T1000 (cell line): ENCODE results near the gene ESYT1.

Experiments used
- DNase-seq: peaks from one replicate; lab custom pipeline; 2025; ENCODE audit warnings: mixed read lengths; lab: John Stamatoyannopoulos, UW

The ESYT1 gene, protein sequence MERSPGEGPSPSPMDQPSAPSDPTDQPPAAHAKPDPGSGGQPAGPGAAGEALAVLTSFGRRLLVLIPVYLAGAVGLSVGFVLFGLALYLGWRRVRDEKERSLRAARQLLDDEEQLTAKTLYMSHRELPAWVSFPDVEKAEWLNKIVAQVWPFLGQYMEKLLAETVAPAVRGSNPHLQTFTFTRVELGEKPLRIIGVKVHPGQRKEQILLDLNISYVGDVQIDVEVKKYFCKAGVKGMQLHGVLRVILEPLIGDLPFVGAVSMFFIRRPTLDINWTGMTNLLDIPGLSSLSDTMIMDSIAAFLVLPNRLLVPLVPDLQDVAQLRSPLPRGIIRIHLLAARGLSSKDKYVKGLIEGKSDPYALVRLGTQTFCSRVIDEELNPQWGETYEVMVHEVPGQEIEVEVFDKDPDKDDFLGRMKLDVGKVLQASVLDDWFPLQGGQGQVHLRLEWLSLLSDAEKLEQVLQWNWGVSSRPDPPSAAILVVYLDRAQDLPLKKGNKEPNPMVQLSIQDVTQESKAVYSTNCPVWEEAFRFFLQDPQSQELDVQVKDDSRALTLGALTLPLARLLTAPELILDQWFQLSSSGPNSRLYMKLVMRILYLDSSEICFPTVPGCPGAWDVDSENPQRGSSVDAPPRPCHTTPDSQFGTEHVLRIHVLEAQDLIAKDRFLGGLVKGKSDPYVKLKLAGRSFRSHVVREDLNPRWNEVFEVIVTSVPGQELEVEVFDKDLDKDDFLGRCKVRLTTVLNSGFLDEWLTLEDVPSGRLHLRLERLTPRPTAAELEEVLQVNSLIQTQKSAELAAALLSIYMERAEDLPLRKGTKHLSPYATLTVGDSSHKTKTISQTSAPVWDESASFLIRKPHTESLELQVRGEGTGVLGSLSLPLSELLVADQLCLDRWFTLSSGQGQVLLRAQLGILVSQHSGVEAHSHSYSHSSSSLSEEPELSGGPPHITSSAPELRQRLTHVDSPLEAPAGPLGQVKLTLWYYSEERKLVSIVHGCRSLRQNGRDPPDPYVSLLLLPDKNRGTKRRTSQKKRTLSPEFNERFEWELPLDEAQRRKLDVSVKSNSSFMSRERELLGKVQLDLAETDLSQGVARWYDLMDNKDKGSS

DNA sequence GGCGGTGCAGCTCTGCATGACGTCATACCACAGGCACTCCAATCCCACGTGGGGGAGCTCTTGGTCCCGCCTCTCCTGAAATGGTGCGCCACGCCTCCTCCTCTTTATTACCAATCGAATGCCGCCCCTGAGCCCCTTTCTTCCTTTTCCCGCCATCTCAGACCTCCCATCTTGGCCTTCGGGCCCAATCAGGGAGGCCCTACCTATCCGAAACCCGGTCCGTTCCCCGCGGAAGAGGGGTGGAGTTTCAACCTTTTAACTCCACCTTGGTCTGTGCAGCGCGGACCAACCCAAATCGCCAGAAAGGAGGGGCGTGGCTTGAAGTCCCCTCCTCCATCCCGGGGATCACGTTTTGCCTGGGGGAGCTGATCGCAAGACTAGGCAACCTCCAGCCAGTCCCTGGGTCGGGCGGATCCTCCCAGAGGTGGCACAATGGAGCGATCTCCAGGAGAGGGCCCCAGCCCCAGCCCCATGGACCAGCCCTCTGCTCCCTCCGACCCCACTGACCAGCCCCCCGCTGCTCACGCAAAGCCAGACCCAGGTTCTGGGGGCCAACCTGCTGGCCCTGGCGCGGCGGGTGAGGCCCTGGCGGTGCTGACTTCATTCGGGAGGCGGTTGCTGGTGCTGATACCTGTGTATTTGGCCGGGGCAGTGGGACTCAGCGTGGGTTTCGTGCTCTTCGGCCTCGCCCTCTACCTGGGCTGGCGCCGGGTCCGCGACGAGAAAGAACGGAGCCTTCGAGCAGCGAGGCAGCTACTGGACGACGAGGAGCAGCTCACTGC is at the start of gene ESYT1:
ESYT1 (plus strand) TSS at position 380 of the 782 bp plus-strand sequence; CDS start at position 433, 53 bp downstream.
- peak; percentile 99 for DNase-seq

DNA sequence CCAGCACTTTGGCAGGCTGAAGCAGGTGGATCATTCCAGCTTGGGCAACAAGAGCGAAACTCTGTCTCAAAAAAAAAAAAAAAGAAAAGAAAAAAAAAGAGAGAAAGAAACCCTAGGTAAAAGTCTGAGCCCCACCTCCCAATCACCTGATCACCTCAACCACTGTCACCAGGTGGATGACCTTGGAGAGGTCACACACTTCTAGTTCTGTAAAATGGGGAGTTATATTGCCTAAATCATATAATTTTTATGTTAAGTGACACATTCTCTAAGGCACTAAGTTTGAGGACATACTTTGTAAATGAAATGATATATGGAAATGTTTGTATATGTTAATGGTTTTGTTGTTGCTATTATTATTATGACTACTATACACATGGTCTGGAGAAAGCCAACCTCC is 49.6 kb upstream of the ESYT1 start:
- no peak for DNase-seq

DNA sequence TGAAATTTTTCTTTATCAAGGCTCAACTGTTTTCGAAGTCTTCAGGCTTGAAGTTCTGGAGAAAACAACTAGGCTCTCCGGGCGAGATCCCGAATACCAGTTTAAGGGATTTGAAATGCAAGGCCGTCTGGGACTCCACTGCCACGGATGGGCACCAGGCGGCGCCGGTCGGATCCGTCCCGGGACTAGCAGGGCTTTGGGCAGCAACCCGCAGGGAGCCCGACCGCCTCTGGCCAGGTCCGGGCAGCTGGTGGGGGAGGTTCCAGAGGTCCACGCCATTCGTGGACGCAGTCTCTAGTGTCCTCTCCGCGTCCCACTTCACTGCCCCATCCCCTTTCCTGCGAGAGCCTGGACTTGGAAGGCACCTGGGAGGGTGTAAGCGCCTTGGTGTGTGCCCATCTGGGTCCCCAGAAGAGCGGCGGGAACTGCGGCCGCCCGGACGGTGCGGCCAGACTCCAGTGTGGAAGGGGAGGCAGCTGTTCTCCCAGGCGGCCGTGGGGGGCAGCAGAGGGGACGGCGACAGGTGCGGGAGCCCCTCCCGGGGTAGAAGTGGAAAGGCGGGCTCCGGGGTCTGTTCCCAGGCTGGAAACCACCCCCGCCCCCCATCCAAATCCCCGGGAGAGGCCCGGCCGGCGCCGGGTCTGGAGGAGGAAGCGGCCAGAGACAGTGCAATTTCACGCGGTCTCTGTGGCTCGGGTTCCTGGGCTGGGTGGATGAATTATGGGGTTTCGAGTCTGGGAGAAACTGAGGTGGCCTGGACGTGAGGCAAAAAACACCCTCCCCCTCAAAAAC is 48.9 kb upstream of the ESYT1 start:
- peak; percentile 81 for DNase-seq

DNA sequence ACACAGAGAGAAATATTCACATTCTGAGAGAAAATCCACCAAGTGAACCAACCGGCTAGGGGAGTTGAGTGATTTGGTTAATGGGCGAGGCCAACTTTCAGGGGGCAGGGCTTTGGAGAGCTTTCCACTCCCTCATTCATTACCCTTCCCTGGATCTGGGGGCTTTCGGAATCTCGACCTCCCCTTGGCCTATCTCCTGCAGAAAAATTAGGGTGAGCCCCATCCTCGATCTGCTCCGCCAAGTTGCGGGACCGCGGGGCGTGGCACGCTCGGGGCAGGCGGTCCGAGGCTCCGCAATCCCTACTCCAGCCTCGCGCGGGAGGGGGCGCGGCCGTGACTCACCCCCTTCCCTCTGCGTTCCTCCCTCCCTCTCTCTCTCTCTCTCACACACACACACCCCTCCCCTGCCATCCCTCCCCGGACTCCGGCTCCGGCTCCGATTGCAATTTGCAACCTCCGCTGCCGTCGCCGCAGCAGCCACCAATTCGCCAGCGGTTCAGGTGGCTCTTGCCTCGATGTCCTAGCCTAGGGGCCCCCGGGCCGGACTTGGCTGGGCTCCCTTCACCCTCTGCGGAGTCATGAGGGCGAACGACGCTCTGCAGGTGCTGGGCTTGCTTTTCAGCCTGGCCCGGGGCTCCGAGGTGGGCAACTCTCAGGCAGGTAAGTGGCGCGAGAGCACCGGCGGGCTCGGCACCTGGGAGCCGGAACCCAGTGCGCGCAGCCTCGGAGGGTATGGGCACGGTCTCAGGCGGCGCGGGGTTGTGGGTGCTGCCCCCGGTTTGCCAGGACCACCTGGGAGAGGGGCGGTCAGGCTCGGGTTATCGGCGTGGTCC is 48.1 kb upstream of the ESYT1 start, which contains the start of gene ERBB3:
ERBB3 (plus strand) TSS at position 443 of the 833 bp plus-strand sequence; CDS start at position 579, 136 bp downstream.
- DNase-seq, result peak; percentile 81

DNA sequence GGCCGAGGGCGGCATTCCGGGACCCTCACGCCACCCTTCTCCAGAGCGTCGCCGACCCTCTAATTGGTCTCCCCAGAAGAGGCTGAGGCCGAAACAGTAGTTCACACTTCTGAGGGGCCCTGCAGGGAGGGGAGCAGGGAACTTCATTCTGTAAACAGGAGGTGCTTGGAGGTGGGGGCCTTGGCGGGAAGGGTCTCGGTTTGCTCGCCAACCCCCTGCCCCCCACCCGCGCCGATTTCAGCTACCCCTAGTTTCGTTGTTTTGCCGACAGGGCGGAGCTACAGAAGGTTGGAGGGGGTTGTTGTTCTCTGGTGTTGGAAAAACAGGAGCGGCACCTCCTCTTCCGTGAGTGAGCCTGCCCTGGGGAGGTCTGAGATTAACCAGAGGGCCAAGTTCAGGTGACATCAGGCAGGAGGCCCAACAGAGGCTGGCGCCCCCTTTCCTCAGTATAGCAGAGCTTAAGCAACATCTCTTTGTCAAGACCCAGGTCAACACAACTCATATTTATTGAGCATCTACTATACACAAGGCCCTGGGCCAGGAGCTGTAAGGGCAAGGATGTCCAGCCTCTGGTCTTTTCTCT is 47.4 kb upstream of the ESYT1 start:
- DNase-seq, result no peak

DNA sequence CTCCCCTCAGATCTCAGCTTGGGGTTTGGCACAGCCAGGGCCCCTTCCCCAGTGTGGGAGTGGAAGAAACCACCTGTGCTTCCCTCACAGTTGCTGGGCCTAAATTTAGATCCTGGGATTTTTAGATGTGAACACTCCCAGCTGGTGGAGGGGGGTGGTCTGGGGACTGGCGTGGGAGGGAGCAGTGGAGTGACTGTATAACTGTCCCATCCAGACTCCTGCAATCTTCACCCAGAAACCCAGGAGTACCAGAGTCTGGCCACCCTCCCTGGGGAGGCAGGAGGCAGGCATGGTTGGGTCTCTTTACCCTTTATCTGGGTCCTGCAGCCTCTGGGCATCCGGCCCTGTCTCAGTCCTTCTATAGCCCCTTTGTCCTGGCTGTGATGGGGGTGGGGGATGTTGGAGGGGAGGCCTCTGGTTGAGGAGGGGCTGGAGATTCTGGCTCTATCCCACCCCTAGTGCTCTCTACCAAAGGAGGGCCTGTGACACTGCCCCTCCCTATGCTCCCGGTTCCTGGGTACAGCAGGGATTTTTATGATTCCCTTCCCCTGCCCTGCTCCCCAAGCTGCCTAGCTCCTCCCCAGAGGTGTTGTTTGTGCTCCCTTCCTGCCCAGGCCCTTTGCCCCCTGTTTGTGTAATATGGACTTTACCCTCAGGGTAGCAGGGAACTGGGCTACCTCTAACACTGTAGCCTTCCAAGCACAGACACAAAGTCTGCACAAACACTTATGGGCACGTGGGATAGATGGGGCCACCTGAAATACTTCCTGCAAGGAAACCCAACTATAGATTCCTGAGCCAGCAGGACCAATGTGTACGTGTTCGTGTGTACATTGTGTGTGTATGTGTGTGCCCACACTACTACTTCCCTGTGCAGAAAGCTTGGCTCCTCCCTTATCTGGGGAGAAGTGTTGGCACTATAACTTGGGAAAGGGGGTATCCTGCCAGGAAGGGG is 46.4 kb upstream of the ESYT1 start:
- DNase-seq, result no peak

DNA sequence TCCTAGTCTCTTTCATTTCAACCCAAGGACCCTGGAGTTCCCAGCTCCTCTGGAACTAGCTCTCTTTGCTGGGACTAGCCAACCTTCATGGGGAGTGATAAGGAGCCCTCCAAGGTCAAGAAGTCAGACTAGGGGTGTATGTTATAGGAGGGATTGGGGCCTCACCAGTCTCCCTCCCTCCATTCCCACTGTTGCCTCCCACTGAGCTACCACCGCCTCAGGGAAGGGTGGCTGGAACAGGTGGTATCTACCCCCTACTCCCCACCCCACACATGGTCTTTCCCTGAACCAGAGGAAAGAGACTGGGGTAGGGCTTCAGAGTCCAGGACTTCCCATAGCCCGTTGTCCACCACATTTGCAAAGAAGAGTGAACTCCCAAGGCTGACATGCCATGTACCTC is 45.7 kb upstream of the ESYT1 start:
- DNase-seq, result no peak

DNA sequence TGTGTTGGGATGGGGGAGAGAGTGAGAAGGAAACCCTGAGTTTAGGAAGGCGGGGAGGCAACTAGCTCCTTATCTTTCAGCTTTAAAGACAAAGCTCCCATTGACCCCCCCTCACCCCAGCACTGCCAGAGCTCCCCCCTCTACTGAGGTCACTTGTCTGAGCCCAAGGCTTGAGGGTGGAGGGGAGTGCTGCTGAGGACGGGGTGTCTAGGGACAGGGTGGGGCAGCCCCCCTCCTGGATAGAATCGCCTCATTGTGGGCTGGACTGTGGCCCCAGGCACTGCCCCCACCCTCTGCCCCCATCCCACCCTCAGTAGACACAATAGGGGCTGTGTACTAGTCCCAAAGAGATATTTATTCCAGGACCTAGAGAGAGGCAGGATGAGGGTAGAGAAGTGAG is 45.1 kb upstream of the ESYT1 start:
- DNase-seq, result no peak

DNA sequence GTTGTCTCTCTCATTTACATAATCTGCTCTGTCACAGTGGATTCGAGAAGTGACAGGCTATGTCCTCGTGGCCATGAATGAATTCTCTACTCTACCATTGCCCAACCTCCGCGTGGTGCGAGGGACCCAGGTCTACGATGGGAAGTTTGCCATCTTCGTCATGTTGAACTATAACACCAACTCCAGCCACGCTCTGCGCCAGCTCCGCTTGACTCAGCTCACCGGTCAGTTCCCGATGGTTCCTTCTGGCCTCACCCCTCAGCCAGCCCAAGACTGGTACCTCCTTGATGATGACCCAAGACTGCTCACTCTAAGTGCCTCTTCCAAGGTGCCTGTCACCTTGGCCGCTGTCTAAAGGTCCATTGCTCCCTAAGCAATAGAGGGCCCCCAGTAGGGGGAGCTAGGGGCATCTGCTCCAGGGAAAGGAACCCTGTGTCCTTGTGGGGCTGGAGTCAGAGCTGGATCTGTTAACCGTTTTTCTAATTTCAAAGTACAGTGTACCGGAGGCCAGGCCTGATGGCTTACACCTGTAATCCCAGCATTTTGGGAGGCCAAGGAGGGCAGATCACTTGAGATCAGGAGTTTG is 43.0 kb upstream of the ESYT1 start:
- DNase-seq, result no peak

DNA sequence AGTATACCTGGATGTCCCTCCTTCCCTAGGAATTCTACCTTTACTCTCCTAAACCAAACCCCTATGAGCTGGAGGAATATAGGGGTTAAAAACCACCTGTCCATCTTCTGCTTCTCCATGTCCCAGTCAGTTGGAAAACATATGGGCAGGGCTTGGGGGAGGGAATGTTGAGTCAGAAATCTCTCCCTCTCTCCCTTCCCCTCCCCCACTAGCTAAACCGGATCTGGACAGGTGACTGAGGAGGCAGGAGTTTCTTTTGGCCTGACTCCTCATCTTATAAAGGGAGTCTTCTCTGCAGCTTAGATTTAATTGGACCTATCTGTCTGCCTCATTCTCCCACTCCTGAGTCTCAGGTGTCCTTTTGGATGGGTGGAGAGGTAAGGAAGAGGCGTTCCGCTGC is 42.0 kb upstream of the ESYT1 start:
- DNase-seq, result no peak

DNA sequence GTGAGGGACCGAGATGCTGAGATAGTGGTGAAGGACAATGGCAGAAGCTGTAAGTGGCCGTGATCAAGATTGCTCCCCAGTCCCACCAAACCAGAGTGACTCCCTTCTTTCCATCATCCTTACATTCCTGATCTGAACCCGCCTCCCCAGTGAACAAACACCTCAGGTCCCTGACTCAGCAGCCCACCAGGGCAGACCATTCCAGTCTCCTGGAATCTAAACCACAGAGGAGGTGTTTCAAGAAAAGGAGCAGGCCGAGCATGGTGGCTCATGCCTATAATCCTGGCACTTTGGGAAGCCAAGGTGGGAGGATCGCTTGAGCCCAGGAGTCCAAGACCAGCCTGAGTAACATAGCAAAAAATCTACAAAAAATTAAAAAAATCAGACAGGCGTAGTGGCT is 41.5 kb upstream of the ESYT1 start:
- DNase-seq, result no peak

DNA sequence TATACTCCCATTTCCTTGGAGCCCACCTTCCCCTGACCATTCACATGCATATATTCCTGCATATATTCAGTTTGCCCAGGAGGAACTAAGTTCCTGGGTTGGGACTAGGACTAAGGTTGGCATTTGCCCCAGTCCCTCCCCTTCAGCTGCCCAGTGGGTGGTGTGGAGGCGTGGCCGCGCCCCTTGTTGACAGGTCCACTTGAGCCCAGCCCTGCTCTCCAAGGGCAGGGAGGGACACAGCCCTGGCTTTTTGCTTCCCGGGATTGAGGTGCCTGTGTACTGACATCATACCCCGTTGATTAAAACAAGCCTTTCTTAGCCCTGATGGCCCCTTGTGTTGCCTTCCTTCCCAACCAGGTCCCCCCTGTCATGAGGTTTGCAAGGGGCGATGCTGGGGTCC is 40.8 kb upstream of the ESYT1 start:
- DNase-seq, result no peak

DNA sequence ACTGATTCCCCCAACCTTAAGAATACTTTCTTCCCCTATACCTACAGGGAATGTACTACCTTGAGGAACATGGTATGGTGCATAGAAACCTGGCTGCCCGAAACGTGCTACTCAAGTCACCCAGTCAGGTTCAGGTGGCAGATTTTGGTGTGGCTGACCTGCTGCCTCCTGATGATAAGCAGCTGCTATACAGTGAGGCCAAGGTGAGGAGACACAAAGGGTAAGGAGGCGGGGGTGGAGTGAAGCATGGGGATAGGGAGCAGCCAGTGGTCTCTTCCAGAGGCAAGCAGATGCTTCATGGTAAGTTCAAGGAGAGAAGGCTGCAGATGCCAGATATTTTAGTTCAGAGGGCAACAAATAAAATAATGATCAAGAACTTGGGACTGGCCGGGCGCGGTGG is 30.3 kb upstream of the ESYT1 start:
- DNase-seq, result no peak

DNA sequence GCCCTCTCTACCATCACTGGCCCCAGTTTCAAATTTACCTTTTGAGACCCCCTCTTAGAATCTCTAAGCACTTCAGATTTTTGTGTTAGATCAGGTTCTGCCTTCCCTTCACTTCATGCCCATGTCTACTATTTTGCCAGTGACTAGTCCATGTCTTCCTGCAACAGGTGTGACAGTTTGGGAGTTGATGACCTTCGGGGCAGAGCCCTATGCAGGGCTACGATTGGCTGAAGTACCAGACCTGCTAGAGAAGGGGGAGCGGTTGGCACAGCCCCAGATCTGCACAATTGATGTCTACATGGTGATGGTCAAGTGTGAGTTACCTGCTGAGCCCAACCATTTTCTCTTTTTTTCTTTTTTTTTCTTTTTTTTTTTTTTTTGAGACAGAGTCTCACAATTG is 29.5 kb upstream of the ESYT1 start:
- DNase-seq, result no peak

DNA sequence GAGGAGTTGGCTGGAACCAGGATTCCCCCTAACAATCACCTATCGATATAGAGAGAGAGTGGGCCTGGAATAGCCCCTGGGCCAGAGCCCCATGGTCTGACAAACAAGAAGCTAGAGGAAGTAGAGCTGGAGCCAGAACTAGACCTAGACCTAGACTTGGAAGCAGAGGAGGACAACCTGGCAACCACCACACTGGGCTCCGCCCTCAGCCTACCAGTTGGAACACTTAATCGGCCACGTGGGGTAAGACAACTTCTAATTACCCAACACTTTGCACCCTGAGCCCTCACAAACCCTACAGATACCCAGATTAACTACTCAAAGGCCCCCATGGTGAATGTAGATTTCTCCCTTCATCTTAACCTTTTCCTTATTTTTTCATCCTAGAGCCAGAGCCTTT is 28.3 kb upstream of the ESYT1 start:
- no peak for DNase-seq

DNA sequence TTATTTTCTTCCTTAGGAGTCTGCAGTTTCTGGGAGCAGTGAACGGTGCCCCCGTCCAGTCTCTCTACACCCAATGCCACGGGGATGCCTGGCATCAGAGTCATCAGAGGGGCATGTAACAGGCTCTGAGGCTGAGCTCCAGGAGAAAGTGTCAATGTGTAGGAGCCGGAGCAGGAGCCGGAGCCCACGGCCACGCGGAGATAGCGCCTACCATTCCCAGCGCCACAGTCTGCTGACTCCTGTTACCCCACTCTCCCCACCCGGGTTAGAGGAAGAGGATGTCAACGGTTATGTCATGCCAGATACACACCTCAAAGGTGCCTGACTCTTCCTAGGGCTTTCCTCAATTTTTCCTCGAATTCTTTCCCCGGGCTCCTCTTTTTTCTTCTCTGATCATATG is 27.0 kb upstream of the ESYT1 start:
- no peak for DNase-seq

DNA sequence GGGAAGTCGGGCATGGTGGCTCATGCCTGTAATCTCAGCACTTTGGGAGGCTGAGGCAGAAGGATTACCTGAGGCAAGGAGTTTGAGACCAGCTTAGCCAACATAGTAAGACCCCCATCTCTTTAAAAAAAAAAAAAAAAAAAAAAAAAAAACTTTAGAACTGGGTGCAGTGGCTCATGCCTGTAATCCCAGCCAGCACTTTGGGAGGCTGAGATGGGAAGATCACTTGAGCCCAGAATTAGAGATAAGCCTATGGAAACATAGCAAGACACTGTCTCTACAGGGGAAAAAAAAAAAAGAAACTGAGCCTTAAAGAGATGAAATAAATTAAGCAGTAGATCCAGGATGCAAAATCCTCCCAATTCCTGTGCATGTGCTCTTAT is 25.4 kb upstream of the ESYT1 start:
- no peak for DNase-seq

DNA sequence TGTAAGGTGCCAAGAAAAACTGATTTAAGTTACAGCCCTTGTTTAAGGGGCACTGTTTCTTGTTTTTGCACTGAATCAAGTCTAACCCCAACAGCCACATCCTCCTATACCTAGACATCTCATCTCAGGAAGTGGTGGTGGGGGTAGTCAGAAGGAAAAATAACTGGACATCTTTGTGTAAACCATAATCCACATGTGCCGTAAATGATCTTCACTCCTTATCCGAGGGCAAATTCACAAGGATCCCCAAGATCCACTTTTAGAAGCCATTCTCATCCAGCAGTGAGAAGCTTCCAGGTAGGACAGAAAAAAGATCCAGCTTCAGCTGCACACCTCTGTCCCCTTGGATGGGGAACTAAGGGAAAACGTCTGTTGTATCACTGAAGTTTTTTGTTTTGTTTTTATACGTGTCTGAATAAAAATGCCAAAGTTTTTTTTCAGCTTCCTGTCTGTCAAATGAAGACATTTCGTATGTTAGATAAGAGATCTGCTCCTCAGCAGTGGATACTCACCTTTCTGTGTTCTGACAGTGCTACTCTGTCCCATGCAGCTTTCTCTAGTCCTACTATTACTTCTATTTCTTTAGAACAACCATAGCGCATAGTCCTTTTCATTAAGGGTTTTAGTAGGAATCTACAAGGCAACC is 24.9 kb upstream of the ESYT1 start:
- DNase-seq, result no peak
